ENCODE data around the gene HBQ1. TPM values are rescaled to one million over a fixed set of nuclear protein-coding genes. Genes with fewer than 3 reads are reported as not detected.
"Not testable (repeated sequence)": the region's sequence is repeated elsewhere in the genome, so short reads cannot be mapped to it uniquely, and the experiment has no call there.

The HBQ1 gene
- polyA plus RNA-seq, 4 donors: 0.85 to 4.5 (median 1.1) TPM; not detected in 1

DNA sequence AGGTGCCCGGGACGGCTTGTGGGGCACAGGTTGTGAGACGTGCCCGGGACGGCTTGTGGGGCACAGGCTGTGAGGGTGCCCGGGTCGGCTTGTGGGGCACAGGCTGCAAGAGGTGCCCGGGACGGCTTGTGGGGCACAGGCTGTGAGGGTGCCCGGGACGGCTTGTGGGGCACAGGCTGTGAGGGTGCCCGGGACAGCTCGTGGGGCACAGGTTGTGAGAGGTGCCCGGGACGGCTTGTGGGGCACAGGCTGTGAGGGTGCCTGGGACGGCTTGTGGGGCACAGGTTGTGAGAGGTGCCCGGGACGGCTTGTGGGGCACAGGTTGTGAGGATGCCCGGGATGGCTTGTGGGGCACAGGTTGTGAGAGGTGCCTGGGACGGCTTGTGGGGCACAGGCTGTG, 20.0 kb upstream of the HBQ1 start:
- not testable (repeated sequence) for DNase-seq (ENCODE audit: low read depth in 4 of 4, low spot score in 3 of 4)

DNA sequence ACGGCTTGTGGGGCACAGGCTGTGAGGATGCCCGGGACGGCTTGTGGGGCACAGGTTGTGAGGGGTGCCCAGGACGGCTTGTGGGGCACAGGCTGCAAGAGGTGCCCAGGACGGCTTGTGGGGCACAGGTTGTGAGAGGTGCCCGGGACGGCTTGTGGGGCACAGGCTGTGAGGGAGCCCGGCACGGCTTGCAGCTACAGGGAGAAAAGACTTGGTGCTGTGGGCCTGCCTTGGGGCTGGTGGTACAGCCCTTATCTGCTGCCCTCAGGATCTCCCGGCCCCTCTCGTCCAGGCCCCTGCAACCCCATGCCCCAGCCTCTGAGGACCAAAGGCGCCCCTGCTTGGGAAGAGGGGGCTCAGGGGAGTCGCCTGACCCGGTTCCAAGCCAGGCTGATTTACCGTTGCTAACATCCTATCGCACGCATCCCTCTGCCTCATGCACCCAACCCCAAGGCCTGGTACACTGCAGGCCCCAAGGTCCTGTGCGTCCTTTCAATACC, 19.5 kb upstream of the HBQ1 start:
- DNase-seq (ENCODE audit: low read depth in 4 of 4, low spot score in 3 of 4): no peak

GRCh38 chr16:162271-162991, 17.8 kb upstream of the HBQ1 start:
- no peak for DNase-seq (ENCODE audit: low read depth in 4 of 4, low spot score in 3 of 4)

- DNase-seq (ENCODE audit: low read depth in 4 of 4, low spot score in 3 of 4): not testable (repeated sequence)
These were observed 17.1 kb upstream of the HBQ1 start for GRCh38 chr16:163139-163538.

- not testable (repeated sequence) for DNase-seq (ENCODE audit: low read depth in 4 of 4, low spot score in 3 of 4)
These were observed 16.6 kb upstream of the HBQ1 start for GRCh38 chr16:163696-164095.

GRCh38 chr16:164134-164823, 16.0 kb upstream of the HBQ1 start:
- DNase-seq (ENCODE audit: low read depth in 4 of 4, low spot score in 3 of 4): not testable (repeated sequence)

- no peak for DNase-seq (ENCODE audit: low read depth in 4 of 4, low spot score in 3 of 4)
These were observed 15.3 kb upstream of the HBQ1 start for GRCh38 chr16:164827-165538.

DNA sequence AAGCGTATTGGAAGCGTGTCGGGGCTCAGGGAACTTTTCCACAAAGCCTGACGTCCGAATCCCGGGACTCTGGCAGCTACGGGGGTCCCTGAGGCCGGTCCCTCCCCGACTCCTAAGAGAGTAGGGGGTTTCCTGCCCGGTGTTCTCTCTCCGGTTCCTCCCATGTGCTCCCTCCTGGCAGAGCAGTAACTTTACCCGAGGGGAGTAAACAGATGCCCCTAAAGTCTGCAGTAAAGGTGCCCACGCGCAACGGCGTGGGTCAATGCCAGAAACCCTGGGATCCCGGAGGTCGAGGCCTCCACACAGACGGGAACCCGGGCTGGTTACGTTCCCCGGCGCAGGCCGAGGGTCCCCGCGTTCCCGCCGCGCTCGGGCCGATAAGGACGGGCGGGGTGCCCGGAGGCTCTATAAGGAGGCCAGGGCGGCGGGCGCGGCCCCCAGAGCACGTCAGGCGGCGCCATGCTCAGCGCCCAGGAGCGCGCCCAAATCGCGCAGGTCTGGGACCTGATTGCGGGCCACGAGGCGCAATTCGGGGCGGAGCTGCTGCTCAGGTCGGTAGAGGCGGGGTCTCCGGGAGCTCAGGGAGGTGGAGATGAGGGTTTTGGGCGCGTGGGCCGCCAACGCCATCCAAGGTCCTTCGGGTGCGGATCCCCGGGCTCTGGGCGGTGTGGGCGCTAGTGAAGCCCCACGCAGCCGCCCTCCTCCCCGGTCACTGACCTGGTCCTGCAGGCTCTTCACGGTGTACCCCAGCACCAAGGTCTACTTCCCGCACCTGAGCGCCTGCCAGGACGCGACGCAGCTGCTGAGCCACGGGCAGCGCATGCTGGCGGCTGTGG, 14.5 kb upstream of the HBQ1 start, which contains the start of gene HBM:
TSS of gene HBM (plus strand) at position 440 of the 836 bp plus-strand sequence. CDS start at position 460, 20 bp downstream.
- no peak for DNase-seq (ENCODE audit: low read depth in 4 of 4, low spot score in 3 of 4)

- no peak for DNase-seq (ENCODE audit: low read depth in 4 of 4, low spot score in 3 of 4)
These were observed 13.7 kb upstream of the HBQ1 start for GRCh38 chr16:166375-167121.

GRCh38 chr16:167122-167690, 13.1 kb upstream of the HBQ1 start:
- no peak for DNase-seq (ENCODE audit: low read depth in 4 of 4, low spot score in 3 of 4)

DNA sequence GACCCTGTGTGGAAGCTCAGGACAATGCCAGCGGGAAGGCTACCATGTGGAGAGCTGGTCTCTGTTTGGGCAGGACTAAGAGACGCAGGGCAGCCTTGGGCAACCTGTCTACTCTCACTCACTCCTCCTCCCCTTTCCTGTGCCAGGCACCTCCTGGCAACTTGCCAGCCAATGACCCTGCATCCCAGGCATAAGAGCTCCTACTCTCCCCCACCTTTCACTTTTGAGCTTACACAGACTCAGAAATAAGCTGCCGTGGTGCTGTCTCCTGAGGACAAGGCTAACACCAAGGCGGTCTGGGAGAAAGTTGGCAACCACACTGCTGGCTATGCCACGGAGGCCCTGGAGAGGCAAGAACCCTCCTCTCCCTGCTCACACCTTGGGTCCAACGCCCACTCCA, 11.8 kb upstream of the HBQ1 start:
- no peak for DNase-seq (ENCODE audit: low read depth in 4 of 4, low spot score in 3 of 4)

DNA sequence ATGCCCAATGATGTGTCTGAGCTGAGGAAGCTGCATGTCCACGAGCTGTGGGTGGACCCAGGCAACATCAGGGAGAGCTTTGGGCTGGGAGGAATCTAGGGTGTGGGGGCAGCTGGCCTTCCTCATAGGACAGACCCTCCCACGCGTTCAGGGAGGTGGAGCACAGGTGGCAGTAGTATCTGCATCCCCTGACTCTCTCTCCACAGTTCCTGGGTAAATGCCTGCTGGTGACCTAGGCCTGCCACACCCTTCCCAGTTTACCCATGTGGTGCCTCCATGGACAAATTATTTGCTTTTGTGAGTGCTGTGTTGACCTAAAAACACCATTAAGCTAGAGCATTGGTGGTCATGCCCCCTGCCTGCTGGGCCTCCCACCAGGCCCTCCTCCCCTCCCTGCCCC, 11.2 kb upstream of the HBQ1 start:
- no peak for DNase-seq (ENCODE audit: low read depth in 4 of 4, low spot score in 3 of 4)

DNA sequence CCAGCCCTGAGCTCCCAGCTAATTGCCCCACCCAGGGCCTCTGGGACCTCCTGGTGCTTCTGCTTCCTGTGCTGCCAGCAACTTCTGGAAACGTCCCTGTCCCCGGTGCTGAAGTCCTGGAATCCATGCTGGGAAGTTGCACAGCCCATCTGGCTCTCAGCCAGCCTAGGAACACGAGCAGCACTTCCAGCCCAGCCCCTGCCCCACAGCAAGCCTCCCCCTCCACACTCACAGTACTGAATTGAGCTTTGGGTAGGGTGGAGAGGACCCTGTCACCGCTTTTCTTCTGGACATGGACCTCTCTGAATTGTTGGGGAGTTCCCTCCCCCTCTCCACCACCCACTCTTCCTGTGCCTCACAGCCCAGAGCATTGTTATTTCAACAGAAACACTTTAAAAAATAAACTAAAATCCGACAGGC, 10.2 kb upstream of the HBQ1 start:
- not testable (repeated sequence) for DNase-seq (ENCODE audit: low read depth in 4 of 4, low spot score in 3 of 4)

DNA sequence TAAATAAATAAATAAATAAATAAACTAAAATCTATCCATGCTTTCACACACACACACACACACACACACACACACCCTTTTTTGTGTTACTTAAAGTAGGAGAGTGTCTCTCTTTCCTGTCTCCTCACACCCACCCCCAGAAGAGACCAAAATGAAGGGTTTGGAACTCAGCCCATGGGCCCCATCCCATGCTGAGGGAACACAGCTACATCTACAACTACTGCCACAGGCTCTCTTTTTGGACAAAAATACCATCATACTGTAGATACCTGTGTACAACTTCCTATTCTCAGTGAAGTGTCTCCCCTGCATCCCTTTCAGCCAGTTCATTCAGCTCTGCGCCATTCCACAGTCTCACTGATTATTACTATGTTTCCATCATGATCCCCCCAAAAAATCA, 9.5 kb upstream of the HBQ1 start:
- DNase-seq (ENCODE audit: low read depth in 4 of 4, low spot score in 3 of 4): no peak

GRCh38 chr16:172374-172941, 7.8 kb upstream of the HBQ1 start, which contains the start of gene HBA2:
Gene HBA2, plus strand, starts transcription at chr16:172876. Its CDS starts 37 bp downstream, at chr16:172913.
- DNase-seq (ENCODE audit: low read depth in 4 of 4, low spot score in 3 of 4): not testable (repeated sequence)

- DNase-seq (ENCODE audit: low read depth in 4 of 4, low spot score in 3 of 4): not testable (repeated sequence)
These were observed 6.9 kb upstream of the HBQ1 start for GRCh38 chr16:173211-173854.

GRCh38 chr16:173928-174769, 6.1 kb upstream of the HBQ1 start:
- not testable (repeated sequence) for DNase-seq (ENCODE audit: low read depth in 4 of 4, low spot score in 3 of 4)
